Activated CD4-positive, alpha-beta T cell treated with anti-CD3 and anti-CD28 coated beads for 1 hour (primary cell): Measurements from ENCODE around the gene TOX3.

Source experiments
- DNase-seq: peaks from one replicate; pipeline ENCODE4 v3.0.0-alpha.2; 2020

The TOX3 gene

GRCh38 chr16:52489894-52490293 lies 57.0 kb downstream of the TOX3 start:
- no peak for DNase-seq

DNA sequence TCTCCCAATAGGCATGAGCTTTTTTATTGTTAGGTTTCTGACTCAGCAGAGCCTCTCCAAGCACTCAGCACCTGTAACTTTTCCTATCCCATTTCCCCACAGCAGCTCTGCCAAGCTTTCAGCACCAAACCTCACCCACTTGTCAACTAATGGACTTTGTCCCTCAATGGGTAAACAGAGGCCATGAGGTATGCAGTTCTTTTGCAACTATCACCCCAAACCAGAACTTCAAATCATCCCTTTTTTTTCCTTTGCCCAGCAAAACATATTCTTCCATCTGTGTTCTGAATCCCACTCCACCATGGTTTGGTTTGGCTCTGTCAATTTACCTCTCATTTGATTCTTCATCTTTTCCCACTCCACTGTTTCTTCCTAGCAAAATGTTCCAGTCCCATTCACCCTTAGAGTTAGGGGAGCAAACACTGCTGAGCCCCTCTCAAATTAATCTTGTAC lies 58.1 kb downstream of the TOX3 start:
- no peak for DNase-seq

DNA sequence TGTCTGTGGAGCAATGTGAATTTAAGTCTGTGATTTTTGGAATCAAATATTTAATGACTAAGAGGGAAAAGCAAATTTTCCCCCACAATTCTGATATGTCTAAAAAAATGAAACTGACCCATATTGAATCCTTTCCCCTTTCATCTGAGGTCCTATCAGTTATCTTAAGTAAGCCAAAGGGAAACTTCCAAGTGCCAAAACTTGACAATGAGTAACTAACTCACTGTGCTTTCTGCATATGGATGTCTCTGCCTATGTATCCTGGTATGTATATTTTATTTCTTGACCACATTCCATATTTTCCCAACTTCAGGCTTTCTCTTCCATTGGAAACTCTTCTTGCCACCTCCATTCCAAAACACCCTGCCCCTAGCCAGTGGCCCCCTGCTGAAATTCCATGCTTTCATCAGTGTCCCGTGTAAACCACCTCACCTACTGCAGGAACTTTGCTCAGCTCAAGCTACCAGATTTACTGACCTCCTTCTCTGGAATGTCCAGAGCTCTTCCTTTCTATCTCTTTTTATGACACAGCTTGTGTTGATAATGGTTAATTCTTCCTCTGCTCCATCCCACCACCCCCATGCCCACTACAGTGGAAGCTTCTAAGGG lies 59.0 kb downstream of the TOX3 start:
- DNase-seq, result no peak

GRCh38 chr16:52480237-52480636 lies 66.7 kb downstream of the TOX3 start:
- DNase-seq, result no peak

- DNase-seq, result no peak
Measured at GRCh38 chr16:52476111-52476510, 70.8 kb downstream of the TOX3 start.

- no peak for DNase-seq
Measured at GRCh38 chr16:52474679-52475078, 72.3 kb downstream of the TOX3 start.

DNA sequence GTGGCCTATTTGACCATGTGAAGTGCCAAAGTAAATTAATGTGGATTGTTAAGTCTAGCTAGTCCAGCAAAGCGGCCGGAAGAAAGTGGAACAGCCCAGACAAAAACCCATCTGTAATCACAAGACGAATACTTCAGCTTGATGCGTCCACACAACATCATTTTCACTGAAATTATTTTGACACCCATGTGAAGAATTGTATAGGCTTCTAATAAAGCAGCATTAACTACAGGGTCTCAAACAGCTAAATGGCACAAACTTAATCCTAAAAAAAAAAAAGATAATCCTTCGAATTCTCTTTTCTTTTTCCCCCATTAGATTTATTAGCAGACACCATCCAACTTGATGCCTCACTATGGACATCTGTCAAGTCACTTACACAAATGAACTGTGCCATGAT lies 73.8 kb downstream of the TOX3 start:
- DNase-seq, result no peak

DNA sequence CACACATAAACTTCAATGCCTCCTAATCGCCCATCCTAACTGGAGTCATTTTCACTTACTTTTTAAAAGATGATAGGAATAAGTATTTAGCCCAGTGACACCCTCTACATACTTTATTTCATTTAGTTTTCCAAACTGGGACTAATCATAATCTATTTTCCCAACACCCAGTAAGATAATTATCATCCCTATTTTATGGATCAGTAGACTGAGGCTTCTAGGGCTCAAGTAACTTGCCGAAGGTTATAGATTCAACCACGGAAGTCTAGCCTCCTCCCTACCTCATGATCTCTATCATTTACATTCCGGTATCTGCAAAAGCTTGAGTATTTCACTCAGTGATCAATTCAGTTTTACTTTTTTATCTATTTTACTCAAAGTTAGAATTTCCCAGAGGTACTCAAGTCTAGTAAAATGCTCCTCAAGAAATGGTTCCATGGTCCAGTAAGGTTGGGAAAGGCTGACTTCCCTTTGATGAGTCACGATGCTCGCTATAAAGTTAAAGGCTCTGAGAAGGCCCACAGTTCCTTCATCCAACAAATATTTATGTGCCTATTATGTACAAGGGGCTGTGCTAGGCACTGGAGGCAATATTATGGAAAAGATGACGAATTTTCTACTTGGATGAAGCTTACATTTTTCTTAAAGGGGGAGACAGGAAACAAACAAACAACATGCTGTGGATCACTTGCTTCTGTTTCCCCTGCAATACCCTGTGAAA lies 75.1 kb downstream of the TOX3 start:
- no peak for DNase-seq

DNA sequence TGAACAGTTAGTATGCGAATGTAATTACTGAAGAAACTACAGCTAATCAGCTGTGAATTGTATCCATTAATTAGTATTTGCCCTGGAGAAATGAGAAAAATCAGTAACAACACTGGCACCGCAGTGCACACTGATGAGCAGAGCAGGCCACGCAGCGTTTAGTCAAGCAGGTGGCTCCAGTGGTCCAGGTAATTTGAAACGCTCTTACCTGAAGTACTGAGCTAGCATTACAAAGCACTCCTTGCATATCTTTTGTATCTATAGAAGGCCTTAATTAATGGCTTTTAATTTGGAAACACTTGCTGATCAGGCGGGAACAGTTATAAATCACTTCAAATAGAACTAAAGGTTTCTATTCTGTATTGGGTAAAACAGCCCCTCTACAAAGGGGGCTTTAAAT lies 76.4 kb downstream of the TOX3 start:
- DNase-seq, result no peak

DNA sequence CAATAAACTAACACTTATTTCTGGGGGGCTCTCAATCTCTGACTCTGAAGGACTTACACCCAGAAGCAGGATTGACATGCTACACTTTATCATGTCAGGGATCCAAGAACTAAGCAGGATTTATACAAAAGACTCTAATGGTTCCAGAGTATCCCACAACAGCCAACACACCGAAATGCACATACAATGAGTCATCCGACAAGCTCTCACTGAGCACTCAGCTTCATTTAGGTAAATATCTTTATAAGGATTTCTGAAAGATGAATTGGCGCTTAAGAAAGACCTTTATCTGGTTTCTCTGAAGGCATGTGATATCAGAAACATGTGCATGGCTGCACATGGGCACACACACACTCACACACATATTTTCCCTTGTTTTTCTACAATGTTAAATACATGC lies 77.2 kb downstream of the TOX3 start:
- no peak for DNase-seq

GRCh38 chr16:52469091-52469490 lies 77.9 kb downstream of the TOX3 start:
- DNase-seq, result no peak

GRCh38 chr16:52467753-52468152 lies 79.2 kb downstream of the TOX3 start:
- DNase-seq, result no peak

GRCh38 chr16:52466994-52467393 lies 79.9 kb downstream of the TOX3 start:
- no peak for DNase-seq

- no peak for DNase-seq
Measured at GRCh38 chr16:52465711-52466267, 81.2 kb downstream of the TOX3 start.

- no peak for DNase-seq
Measured at GRCh38 chr16:52463904-52464303, 83.0 kb downstream of the TOX3 start.

DNA sequence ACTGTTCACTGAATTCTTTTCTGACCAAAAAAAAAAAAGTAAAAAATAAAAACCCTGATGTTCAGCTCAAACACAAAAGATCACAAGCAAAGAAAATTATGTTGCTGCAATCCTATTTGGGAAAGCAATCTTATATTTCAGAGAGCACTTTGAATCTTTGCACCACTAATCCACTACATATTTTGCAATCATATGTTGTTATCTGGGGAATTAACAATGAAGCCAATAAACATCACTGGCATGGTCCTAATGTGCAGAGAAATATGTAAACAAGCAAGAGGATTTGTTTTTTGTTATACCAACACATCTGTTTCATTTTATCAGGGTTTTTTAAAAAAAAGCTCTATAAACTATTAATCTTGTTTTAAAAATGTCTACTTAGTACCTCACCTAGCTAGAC lies 84.1 kb downstream of the TOX3 start:
- no peak for DNase-seq

DNA sequence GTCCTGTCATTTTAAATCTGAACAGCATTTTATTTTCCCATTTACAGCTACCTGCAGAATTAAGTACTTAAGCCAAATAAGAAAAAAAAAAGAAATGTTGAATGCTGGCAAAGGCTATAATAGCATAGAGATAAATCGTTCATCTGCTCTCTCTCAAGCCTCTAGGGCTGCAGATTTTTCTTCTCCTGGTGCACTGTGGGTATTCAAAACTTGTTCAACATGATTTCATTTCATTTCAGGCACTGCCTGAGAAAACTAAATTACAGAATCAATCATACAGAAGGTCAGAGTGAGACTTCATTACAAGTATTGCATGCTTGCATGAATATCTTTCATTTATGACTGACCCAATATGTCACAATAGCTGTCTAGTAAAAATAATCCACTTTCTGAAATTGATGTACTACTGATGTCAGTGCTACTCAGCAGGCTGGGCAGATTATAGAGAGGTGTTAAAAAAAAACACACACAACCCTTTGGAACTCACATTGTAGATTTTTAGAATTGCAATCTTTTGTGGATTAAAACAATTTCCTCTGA lies 86.2 kb downstream of the TOX3 start:
- no peak for DNase-seq

GRCh38 chr16:52456368-52456767 lies 90.6 kb downstream of the TOX3 start:
- DNase-seq, result no peak

DNA sequence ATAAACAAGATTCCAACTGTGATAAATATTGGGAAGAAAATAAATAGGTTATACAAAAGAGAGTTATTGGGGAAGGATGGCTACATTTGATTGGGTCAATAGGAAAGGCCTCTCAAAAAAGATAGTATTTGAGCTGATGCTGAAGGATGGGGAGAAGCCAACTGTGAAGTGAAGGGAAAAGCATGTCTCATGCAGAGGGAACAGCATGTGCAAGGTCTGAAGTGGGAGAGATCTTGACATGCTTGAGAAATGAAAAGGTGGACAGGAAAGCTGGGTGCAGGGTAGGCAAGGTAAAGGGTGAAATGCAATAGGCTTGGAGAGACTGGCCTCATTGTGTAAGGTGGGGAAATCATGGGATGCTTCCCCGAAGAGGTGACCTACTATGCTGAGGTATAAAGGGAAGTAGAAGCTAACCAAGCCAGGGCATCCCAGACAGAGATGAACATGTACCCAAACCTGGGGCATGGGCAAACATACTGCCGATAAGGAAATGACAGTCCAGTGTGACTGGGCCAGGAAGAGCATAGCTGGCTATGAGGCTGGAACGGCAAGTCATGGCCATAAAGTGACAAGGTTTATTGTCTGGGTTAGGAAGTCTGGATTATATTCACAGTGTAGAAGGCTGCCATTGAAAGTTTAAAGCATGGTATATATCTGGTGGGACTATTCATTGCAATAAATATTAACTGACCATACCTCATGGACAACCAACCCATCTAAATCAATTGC lies 91.2 kb downstream of the TOX3 start:
- no peak for DNase-seq

GRCh38 chr16:52453644-52454043 lies 93.3 kb downstream of the TOX3 start:
- DNase-seq, result no peak

DNA sequence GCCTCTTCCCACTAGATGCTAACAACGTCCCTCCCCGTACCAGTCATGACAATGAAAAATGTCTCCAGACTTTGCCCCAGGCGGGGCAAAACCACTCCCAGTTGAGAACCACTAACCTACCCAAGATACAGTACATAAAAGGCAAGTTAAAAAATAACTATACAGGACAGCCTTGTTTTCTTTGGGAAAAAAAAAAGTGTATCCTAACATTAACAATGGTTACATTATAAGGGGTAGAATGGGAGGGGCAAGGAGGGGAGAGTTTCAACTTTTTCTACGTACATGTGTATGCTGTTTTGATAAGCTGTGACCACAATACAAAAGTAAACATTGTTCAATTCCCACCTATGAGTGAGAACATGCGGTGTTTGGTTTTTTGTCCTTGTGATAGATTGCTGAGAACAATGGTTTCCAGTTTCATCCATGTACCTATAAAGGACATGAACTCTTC lies 94.9 kb downstream of the TOX3 start:
- no peak for DNase-seq

DNA sequence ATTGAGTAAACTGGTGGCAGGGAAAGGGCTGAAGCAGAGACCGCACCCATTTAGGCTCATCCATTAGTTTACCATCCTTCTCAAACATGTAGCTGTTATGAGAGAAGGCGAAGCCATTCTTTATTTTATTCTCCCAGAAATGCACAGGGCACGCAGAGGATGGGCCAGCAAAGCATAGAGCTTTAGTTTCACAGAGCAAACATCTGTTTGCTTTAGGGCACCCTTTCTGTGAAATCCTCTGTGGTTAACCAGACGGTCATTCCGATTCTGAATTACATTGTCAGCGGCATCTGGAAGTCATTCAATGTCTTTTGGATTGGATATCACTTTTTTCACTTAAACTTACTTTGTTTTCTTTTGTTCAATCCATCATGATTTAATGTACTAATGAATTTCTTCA lies 96.0 kb downstream of the TOX3 start:
- DNase-seq, result no peak

DNA sequence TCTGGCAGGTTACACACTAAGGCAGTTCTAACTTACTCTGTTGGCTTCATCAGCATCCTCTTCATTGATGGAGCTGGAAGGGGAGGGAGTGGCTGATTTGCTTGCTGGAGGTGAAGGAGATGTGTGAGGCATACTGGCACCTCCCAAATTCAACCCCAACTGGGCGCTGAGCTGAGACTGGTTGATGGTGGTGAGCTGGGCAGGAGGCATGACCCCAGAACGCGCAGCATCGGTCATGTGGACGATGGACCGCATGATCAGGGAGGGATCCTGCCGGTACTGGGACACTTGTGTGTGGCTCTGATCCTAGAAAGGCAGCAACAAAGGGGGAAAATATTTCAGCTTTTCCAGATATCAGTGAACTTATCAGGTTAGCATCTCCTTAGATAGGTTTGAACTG lies 96.7 kb downstream of the TOX3 start:
- no peak for DNase-seq

DNA sequence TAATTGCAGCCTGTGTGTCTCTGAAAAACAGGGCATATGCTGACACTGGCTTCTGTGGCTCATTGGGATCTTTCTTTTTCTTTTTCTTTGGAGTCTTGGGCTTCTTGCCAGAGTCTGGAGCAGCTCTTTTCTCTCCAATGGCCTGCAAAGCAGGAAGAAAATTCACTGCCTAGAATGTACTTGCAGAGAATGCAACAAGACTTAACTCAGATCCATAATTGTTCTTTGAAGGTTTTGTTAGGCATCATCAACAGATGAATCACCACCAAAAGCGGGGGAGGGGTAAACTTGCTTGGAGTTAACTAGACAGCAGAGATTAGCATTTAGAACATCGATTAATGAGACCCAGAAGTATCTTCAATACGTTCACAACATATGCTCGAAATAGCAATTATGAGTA lies 100.9 kb downstream of the TOX3 start:
- DNase-seq, result no peak
